GM21576 (cell line): ENCODE results near the gene CTNNA3.
A peak's percentile ranks its signal among the peaks of the same experiment; 100 is the strongest.

Experiments used
- ATAC-seq: cut with Tn5 transposase; IDR thresholded peaks from one replicate; pipeline ENCODE4 v1.9.1; 2021; ENCODE audit warnings: mild to moderate bottlenecking, moderate library complexity; ENCODE audit not compliant: unreplicated experiment

Gene CTNNA3

GRCh38 chr10:65910209-65910608 is 1785.8 kb downstream of the CTNNA3 start:
- ATAC-seq: no peak

GRCh38 chr10:65907199-65907712 is 1788.7 kb downstream of the CTNNA3 start:
- ATAC-seq: no peak

GRCh38 chr10:65903620-65904019 is 1792.4 kb downstream of the CTNNA3 start:
- ATAC-seq: no peak

GRCh38 chr10:65900271-65900670 is 1795.7 kb downstream of the CTNNA3 start:
- no peak for ATAC-seq

- no peak for ATAC-seq
These were observed 1797.9 kb downstream of the CTNNA3 start for GRCh38 chr10:65898055-65898454.

GRCh38 chr10:65894961-65895360 is 1801.0 kb downstream of the CTNNA3 start:
- no peak for ATAC-seq

GRCh38 chr10:65894379-65894778 is 1801.6 kb downstream of the CTNNA3 start:
- no peak for ATAC-seq

- no peak for ATAC-seq
These were observed 1802.3 kb downstream of the CTNNA3 start for GRCh38 chr10:65893676-65894075.

- ATAC-seq: no peak
These were observed 1803.7 kb downstream of the CTNNA3 start for GRCh38 chr10:65892284-65892683.

- ATAC-seq: peak; percentile 65
These were observed 1804.7 kb downstream of the CTNNA3 start for GRCh38 chr10:65891073-65891981.

GRCh38 chr10:65864529-65864928 is 1831.5 kb downstream of the CTNNA3 start:
- ATAC-seq: no peak

- no peak for ATAC-seq
These were observed 1832.0 kb downstream of the CTNNA3 start for GRCh38 chr10:65864036-65864435.
